ENCODE results near the gene FBXW8.

- TF ChIP-seq CTCF (conservative IDR thresholded peaks at IDR 0.05 in 1 of 2, IDR thresholded peaks at IDR 0.05 in 1 of 2; ENCODE audit: low read depth in 1 of 2, low read length in 2 of 2) (no peak), EZH2 (IDR thresholded peaks at IDR 0.05; ENCODE audit: low read length, missing control alignments) (no peak)
Measured at GRCh38 chr12:117006333-117006732, 95.6 kb downstream of the FBXW8 start.
